Vagina (tissue), 2 donors: ENCODE measurements around the gene PTK6. TPM values are rescaled to one million over a fixed set of nuclear protein-coding genes. Genes with fewer than 3 reads are reported as not detected.

Source experiments
- DNase-seq, 2 donors: peaks; one replicate each; pipeline ENCODE4 v3.0.0-alpha.2; 2017; ENCODE audit errors: extremely low spot score in 2 of 2
- H3K27ac ChIP-seq: fragments of 200-600 bp; sonication (generic); one replicate; pipeline ENCODE4 v1.5.1; 2019
- H3K27me3 ChIP-seq: fragments of 200-600 bp; sonication (generic); one replicate; pipeline ENCODE4 v1.5.1; 2019
- H3K36me3 ChIP-seq, 2 donors: fragments of 200-600 bp; sonication (generic); one replicate each; pipeline ENCODE4 v1.5.1; 2017 to 2019
- H3K4me1 ChIP-seq: fragments of 200-600 bp; sonication (generic); one replicate; pipeline ENCODE4 v1.5.1; 2019
- H3K4me3 ChIP-seq, 2 donors: fragments of 200-600 bp; sonication (generic); 1 replicate in 1 of 2; 2 replicates in 1 of 2; pipeline ENCODE4 v1.5.1; 2016 to 2019
- H3K9me3 ChIP-seq: fragments of 200-600 bp; sonication (generic); one replicate; pipeline ENCODE4 v1.5.1; 2019
- POLR2A ChIP-seq, 2 donors: fragments of 450-650 bp; IDR thresholded peaks; one replicate each; pipeline ENCODE4 v1.6.1; 2017; ENCODE audit warnings: antibody characterized with exemption in 2 of 2, mild to moderate bottlenecking in 2 of 2, moderate library complexity in 2 of 2
- POLR2AphosphoS5 ChIP-seq, 2 donors: sonication (generic); formaldehyde crosslinking; IDR thresholded peaks; one replicate each; pipeline ENCODE4 v1.9.0; 2017; ENCODE audit warnings: antibody characterized with exemption in 2 of 2, mild to moderate bottlenecking in 2 of 2, low read depth in 1 of 2; ENCODE audit not compliant: insufficient read depth in 1 of 2
- intact Hi-C: fragments of 100-400 bp; cut with DNase I; formaldehyde crosslinking; loops from one replicate; pipeline ENCODE4 v1.15.1; 2023
- total RNA-seq: library from RNA; depleted of rRNA; stranded (reverse); fragments of >200 nt; gene quantifications from one replicate; pipeline ENCODE4 v1.2.3, GENCODE V29; 2016
- TF ChIP-seq, protein P1 (sequence below), 3 experiments: fragments of 450-650 bp in 2 of 3; fragments of 200-600 bp in 1 of 3; sonication (generic) in 1 of 3; IDR thresholded peaks; one replicate each; pipeline ENCODE4 v1.5.1; 2017 to 2019; ENCODE audit warnings: antibody characterized with exemption in 3 of 3, mild to moderate bottlenecking in 2 of 3, moderate library complexity in 2 of 3

Gene PTK6
- total RNA-seq, 1 donor from 2014 or later = 25.8 TPM

DNA sequence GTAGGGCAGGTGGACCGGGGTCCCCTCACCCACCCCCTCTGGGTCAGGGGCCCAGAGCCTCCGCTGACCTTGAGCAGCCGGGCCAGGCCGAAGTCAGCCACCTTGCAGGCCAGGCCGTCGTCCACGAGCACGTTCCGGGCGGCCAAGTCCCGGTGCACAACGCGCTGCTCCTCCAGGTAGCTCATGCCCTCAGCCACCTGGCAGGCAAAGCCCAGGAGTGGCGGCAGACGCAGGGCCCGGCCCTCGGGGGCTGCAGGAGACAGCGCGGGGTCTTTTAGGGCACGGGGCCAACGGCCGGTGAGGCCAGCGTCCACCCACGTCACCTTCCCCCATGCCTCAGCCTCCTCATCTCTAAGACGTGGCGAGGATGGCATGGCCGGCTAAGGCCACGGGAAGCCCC, 4.2 kb upstream of the PTK6 start:
- H3K4me1 ChIP-seq = peaks cover 27% of the 10 kb centered on the region
- no peak overlapping the region for H3K27ac ChIP-seq
- no peaks in the 10 kb centered on the region for H3K27me3 ChIP-seq
- no peak overlapping the region for H3K4me3 ChIP-seq
- H3K36me3 ChIP-seq = no peaks in the 10 kb centered on the region
- DNase-seq = no peak
- no peaks in the 10 kb centered on the region for H3K9me3 ChIP-seq
- TF ChIP-seq POLR2AphosphoS5 (IDR thresholded peaks at IDR 0.05; ENCODE audit: insufficient read depth in 1 of 2, low read depth in 1 of 2) (no peak), POLR2A (IDR thresholded peaks at IDR 0.05) (no peak)
- TF ChIP-seq, protein P1, sequence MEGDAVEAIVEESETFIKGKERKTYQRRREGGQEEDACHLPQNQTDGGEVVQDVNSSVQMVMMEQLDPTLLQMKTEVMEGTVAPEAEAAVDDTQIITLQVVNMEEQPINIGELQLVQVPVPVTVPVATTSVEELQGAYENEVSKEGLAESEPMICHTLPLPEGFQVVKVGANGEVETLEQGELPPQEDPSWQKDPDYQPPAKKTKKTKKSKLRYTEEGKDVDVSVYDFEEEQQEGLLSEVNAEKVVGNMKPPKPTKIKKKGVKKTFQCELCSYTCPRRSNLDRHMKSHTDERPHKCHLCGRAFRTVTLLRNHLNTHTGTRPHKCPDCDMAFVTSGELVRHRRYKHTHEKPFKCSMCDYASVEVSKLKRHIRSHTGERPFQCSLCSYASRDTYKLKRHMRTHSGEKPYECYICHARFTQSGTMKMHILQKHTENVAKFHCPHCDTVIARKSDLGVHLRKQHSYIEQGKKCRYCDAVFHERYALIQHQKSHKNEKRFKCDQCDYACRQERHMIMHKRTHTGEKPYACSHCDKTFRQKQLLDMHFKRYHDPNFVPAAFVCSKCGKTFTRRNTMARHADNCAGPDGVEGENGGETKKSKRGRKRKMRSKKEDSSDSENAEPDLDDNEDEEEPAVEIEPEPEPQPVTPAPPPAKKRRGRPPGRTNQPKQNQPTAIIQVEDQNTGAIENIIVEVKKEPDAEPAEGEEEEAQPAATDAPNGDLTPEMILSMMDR (IDR thresholded peaks at IDR 0.05) = no peak
- intact Hi-C loops = no loop called here

DNA sequence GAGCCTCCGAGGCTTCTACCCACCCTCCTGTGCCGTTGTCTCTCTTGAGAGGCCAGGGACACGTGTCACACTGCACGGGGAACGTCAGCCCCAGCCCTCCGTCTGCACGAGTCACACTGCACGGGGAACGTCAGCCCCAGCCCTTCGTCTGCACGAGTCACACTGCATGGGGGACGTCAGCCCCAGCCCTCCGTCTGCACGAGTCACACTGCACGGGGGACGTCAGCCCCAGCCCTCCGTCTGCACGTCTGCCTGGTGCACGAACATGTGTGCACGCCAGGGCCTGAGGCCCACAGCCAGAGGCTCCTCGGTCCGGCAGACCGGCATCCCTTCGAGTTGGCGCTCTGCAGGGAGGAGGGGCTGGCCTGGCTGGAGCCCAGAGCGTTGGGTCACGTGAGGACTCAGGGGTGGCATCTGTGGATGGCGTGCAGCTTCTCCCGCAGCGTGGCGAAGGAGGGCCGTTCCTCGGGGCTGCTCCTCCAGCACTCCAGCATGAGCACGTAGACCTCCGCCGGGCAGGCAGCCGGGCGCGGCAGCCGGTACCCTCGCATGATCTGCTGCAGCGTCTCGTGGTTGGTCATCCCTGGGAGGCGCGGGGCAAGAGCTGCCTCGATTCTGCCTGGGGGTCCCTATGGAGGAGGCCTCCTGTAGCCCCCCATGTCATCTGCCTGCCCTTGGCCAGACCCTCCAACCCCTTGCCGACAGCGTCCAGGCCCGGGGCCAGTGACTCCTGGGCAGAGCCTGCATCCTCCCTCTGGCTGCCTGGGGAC, 3.4 kb upstream of the PTK6 start:
- DNase-seq = no peak
- H3K4me3 ChIP-seq = no peak overlapping the region
- no peak for TF ChIP-seq POLR2AphosphoS5 (IDR thresholded peaks at IDR 0.05; ENCODE audit: insufficient read depth in 1 of 2, low read depth in 1 of 2)
- TF ChIP-seq POLR2A (IDR thresholded peaks at IDR 0.05) = no peak
- TF ChIP-seq, protein P1 (IDR thresholded peaks at IDR 0.05) = no peak
- H3K4me1 ChIP-seq = peaks cover 29% of the 10 kb centered on the region
- H3K27me3 ChIP-seq = no peaks in the 10 kb centered on the region
- no peaks in the 10 kb centered on the region for H3K36me3 ChIP-seq
- H3K9me3 ChIP-seq = no peaks in the 10 kb centered on the region
- intact Hi-C loops = no loop called here
- no peak overlapping the region for H3K27ac ChIP-seq

DNA sequence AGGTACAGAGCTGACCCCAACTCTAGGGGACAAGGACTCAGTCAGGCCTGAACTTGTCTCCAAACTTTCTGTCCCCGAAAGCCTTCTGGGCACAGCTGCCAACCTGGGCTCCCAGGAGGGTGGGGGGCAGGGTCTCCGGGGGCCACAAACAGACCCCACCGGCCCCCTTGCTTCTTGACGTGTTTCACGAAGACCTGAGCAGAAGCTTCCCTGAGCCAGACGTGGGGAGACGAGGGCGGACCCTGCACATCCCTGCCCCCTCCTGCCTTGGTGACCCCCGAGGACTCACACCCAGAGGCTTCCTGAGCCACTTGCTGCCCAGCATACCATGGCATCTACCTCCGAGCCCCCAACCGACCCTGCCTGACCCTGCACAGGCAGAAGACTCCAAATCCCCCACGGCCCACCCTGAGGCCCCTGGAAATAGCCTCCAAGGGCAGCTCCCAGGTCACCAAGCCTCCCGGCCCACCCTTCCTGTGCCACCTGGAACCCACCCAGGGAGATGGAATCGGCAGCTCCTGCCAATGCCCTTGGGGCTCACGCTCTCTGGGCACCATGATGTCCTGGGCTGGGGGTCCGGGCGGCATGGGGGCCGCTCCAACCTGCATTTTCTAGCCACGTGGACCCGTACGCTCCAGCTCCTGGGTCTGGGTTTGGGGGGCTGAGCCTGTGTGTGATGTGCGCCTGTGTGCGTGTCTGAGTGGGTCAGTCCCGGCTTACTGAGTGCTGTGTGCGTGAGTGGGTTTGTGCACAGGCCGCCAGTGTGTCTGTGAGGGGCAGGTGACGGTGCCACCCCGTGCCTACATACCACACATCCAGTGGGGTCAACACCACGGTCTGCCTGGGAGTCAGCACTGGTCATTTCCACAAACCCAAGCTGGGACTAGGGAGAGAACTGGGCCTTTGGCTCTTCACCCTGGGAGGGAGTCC, 2.5 kb upstream of the PTK6 start:
- no peak for TF ChIP-seq POLR2AphosphoS5 (IDR thresholded peaks at IDR 0.05; ENCODE audit: insufficient read depth in 1 of 2, low read depth in 1 of 2)
- TF ChIP-seq, protein P1 (IDR thresholded peaks at IDR 0.05) = no peak
- no peak for TF ChIP-seq POLR2A (IDR thresholded peaks at IDR 0.05)
- H3K27me3 ChIP-seq = no peaks in the 10 kb centered on the region
- H3K27ac ChIP-seq = no peak overlapping the region
- no peaks in the 10 kb centered on the region for H3K36me3 ChIP-seq
- intact Hi-C loops = no loop called here
- no peaks in the 10 kb centered on the region for H3K9me3 ChIP-seq
- peaks cover 37% of the 10 kb centered on the region for H3K4me1 ChIP-seq
- DNase-seq = no peak
- no peak overlapping the region for H3K4me3 ChIP-seq

DNA sequence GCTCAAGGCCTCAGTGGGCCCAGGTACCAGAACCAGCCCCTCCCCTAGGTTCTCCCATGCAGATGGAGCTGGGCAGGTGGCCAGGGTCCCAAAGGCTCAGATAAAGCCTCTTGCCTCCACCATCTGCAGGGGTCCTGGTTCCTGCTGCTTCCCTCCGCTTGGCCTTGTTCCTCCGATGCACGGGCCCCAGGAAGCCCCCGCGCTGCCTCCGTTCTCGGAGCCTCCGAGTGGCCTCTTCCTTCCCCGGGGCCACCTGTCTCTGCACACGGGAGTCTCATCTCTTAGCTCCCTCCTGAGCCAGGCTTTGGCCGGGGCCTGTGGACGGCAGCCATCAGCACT, 1.9 kb upstream of the PTK6 start:
- Histone ChIP-seq H3K9me3 (no peaks in the 10 kb centered on the region), H3K27me3 (no peaks in the 10 kb centered on the region), H3K4me3 (no peak overlapping the region), H3K4me1 (peaks cover 43% of the 10 kb centered on the region), H3K27ac (no peak overlapping the region), H3K36me3 (no peaks in the 10 kb centered on the region)
- intact Hi-C loops = no loop called here
- TF ChIP-seq POLR2A (IDR thresholded peaks at IDR 0.05) = no peak
- TF ChIP-seq, protein P1 (IDR thresholded peaks at IDR 0.05) = no peak
- TF ChIP-seq POLR2AphosphoS5 (IDR thresholded peaks at IDR 0.05; ENCODE audit: insufficient read depth in 1 of 2, low read depth in 1 of 2) = no peak
- no peak for DNase-seq
